HG02943 (cell line): ENCODE results near the gene FUCA2.
"Not testable (repeated sequence)": the region's sequence is repeated elsewhere in the genome, so short reads cannot be mapped to it uniquely, and the experiment has no call there.

Experiments
- ATAC-seq: cut with Tn5 transposase; IDR thresholded peaks from one replicate; pipeline ENCODE4 v1.9.1; 2021; ENCODE audit warnings: mild to moderate bottlenecking, low read depth, moderate library complexity; ENCODE audit not compliant: unreplicated experiment

Gene FUCA2

GRCh38 chr6:143449082-143449713 lies 62.3 kb downstream of the FUCA2 start:
- ATAC-seq: no peak

GRCh38 chr6:143447865-143448264 lies 63.7 kb downstream of the FUCA2 start:
- not testable (repeated sequence) for ATAC-seq
